ENCODE measurements around the gene DUSP28. TPM values are rescaled to one million over a fixed set of nuclear protein-coding genes. Genes with fewer than 3 reads are reported as not detected.

Gene DUSP28
- total RNA-seq, 4 donors from 2014 or later = 3.0 to 5.3 (median 4.0) TPM

DNA sequence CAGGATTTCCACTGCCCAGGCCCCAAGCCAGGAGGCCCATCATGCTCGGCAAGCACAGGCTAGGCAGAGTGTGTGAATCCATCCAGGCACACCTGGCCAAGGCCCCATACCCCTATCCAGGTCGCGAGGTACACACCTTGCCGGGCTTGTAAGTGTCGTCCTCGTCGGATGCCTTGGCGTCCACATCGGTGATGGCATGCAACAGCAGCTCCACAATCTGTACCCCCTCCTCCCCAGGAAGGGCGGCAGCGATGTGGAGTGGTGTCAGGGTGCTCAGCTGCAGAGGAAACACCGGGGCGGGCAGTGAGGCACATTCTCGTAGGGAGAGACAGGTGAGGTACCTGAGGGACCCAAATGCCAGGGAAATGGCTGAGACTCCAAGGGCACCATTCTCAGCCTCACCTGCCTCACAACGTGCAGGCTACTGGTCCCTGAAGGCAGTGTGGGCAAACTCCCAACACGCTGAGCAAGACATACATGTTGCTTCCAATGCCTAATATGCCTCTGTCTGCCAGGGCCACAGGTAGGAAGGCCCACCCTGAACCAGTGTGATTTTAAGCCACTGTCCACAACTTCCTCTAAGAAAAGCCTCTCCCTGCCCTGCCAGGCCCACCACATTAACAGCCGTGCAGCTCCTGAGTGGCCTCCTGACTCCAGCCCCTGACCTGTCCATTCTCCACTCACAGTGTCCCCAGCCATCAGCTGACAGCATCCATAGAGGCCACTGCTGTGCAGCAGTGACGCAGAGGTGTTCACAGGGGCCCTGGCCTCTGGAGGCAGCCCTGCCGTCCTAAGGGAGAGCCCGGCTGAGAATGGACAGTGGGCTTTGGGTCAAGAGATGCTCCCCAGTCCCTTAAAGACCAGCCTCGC, 47.3 kb upstream of the DUSP28 start:
- no peak for ATAC-seq
- peaks cover 0 to 11% (median 0%) of the 10 kb centered on the region in 3 donors for H3K4me1 ChIP-seq
- TF ChIP-seq POLR2AphosphoS5 (IDR thresholded peaks at IDR 0.05) = no peak
- TF ChIP-seq, protein P1, sequence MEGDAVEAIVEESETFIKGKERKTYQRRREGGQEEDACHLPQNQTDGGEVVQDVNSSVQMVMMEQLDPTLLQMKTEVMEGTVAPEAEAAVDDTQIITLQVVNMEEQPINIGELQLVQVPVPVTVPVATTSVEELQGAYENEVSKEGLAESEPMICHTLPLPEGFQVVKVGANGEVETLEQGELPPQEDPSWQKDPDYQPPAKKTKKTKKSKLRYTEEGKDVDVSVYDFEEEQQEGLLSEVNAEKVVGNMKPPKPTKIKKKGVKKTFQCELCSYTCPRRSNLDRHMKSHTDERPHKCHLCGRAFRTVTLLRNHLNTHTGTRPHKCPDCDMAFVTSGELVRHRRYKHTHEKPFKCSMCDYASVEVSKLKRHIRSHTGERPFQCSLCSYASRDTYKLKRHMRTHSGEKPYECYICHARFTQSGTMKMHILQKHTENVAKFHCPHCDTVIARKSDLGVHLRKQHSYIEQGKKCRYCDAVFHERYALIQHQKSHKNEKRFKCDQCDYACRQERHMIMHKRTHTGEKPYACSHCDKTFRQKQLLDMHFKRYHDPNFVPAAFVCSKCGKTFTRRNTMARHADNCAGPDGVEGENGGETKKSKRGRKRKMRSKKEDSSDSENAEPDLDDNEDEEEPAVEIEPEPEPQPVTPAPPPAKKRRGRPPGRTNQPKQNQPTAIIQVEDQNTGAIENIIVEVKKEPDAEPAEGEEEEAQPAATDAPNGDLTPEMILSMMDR (IDR thresholded peaks at IDR 0.05) = no peak
- TF ChIP-seq POLR2A (IDR thresholded peaks at IDR 0.05) = no peak
- no peak for TF ChIP-seq EP300 (IDR thresholded peaks at IDR 0.05)
- H3K36me3 ChIP-seq = peaks cover 0 to 41% of the 10 kb centered on the region in 2 donors
- H3K4me3 ChIP-seq = no peak overlapping the region
- H3K27me3 ChIP-seq = peaks cover 6% of the 10 kb centered on the region
- WGBS, 2 donors (ENCODE audit: low coverage in 1 of 2) = 100% methylated on average over 1 of the region's 21 CpGs; no CpG with 5 or more reads in 1 of the 2 donors
- H3K9me3 ChIP-seq = no peaks in the 10 kb centered on the region
- H3K27ac ChIP-seq = no peak overlapping the region

DNA sequence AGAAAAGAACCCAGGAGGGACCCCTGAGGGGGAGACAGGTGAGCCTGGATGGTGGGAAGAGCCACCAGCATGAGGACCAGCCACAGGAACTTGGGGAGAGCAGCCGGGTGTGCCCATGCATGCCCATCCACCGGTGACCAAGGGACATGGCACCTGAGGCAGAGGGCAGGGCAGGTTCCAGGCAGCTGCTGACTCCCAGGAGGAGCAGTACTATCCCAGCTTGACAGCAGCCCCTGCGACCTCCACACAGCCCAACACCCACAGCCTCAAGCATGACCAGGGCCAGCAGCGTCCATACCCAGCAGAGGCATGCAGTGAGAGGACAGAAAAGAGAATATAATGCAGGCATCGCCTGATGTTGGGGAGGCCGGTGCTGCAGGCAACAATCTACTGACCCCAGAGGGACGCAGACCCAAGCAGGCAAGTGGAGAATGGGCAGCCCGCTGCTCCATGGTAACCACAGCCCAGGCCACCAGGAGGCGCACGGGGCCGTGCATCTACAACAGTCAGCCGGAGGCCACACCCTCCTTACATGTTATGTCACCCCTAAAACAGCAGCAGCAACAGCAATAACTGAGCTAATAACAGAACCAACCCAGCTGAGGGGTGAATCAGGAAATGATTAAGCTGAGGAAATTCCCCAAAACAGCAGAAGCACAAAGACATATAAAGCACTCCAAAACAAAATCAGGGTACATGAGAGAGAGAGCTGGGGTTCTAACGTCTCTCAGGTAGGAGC, 46.4 kb upstream of the DUSP28 start:
- peaks cover 0 to 39% of the 10 kb centered on the region in 2 donors for H3K36me3 ChIP-seq
- TF ChIP-seq, protein P1 (IDR thresholded peaks at IDR 0.05) = peak in 3 of 4 experiments; percentile 73 to 82 (median 78)
- TF ChIP-seq POLR2A (IDR thresholded peaks at IDR 0.05) = no peak
- 25 to 80% methylated on average over 1 of the region's 13 CpGs for WGBS, 2 donors (ENCODE audit: low coverage in 1 of 2)
- ATAC-seq = peak; percentile 75
- H3K4me3 ChIP-seq = no peak overlapping the region
- no peak overlapping the region for H3K27ac ChIP-seq
- no peaks in the 10 kb centered on the region for H3K9me3 ChIP-seq
- H3K4me1 ChIP-seq = peaks cover 0 to 11% (median 0%) of the 10 kb centered on the region in 3 donors
- peaks cover 6% of the 10 kb centered on the region for H3K27me3 ChIP-seq

DNA sequence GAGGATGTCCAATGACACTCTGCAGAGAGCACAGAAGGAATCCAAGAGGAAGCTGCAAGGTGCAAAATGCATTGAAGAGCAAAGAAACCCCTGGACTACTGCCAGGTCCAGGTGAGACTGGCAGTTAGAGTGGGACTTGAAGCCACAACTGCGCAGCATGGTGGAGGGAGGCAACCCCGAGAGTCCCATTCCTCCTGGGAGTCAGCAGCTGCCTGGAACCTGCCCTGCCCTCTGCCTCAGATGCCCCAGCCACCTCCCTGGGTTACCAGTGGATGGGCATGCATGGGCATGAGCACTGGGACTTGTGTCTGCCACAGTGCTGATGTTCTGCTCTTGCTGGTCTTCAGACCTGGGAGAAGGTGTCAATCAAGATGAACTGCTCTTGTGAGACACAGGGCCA, 45.5 kb upstream of the DUSP28 start:
- Histone ChIP-seq H3K4me3 (no peak overlapping the region), H3K27ac (no peak overlapping the region), H3K27me3 (peaks cover 6% of the 10 kb centered on the region), H3K4me1 (peaks cover 0 to 18% (median 4%) of the 10 kb centered on the region in 3 donors), H3K9me3 (no peaks in the 10 kb centered on the region), H3K36me3 (peaks cover 0 to 29% of the 10 kb centered on the region in 2 donors)
- ATAC-seq = no peak
- TF ChIP-seq POLR2AphosphoS5 (IDR thresholded peaks at IDR 0.05) = no peak
- TF ChIP-seq, protein P1 (IDR thresholded peaks at IDR 0.05) = no peak
- TF ChIP-seq EP300 (IDR thresholded peaks at IDR 0.05) = no peak
- TF ChIP-seq POLR2A (IDR thresholded peaks at IDR 0.05) = no peak
- 100% methylated on average over 2 of the region's 2 CpGs; no CpG with 5 or more reads in 1 of the 2 donors for WGBS, 2 donors (ENCODE audit: low coverage in 1 of 2)

DNA sequence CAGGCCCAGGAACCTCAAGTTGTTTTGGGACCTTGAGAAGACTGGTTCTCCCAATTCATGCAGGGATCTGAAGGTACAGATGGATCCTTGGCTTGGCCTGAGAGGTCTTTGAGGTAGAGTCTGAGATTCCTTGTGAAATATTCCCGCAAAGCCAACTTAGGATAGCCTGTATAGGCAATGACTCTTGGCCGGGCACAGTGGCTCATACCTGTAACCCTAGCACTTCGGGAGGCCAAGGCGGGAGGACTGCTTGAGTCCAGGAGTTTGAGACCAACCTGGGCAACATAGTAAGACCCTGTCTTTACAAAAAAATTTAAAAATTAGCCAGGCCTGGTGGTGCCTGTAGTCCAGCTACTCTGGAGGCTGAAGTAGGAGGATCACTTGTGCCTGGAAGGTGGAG, 42.8 kb upstream of the DUSP28 start:
- Histone ChIP-seq H3K9me3 (no peaks in the 10 kb centered on the region), H3K36me3 (peaks cover 0 to 13% of the 10 kb centered on the region in 2 donors), H3K4me1 (peaks cover 0 to 28% (median 11%) of the 10 kb centered on the region in 3 donors), H3K27me3 (peaks cover 19% of the 10 kb centered on the region), H3K4me3 (no peak overlapping the region), H3K27ac (no peak overlapping the region)
- no peak for TF ChIP-seq EP300 (IDR thresholded peaks at IDR 0.05)
- TF ChIP-seq POLR2A (IDR thresholded peaks at IDR 0.05) = no peak
- TF ChIP-seq, protein P1 (IDR thresholded peaks at IDR 0.05) = no peak
- no peak for TF ChIP-seq POLR2AphosphoS5 (IDR thresholded peaks at IDR 0.05)
- no peak for ATAC-seq
- 100% methylated on average over 3 of the region's 4 CpGs; no CpG with 5 or more reads in 1 of the 2 donors for WGBS, 2 donors (ENCODE audit: low coverage in 1 of 2)

Data from gastroesophageal sphincter (tissue), 4 donors.